ENCODE measurements around the gene SYNGR3.

- TF ChIP-seq CTCF (IDR thresholded peaks at IDR 0.05) (no peak), POLR2A (IDR thresholded peaks at IDR 0.05) (peak in 1 of 4 donors; percentile 66)
Observed at GRCh38 chr16:1991948-1992703, 2.4 kb downstream of the SYNGR3 start.

All from esophagus squamous epithelium (tissue), 4 donors.